NT2/D1 (cell line): ENCODE measurements around the gene TICRR.

Experiments
- SUZ12 ChIP-seq: IDR thresholded peaks from 2 replicates; pipeline ENCODE4 v1.6.1; 2011; ENCODE audit not compliant: insufficient read length, insufficient read depth; ENCODE audit errors: extremely low read depth
- YY1 ChIP-seq: IDR thresholded peaks from 2 replicates; pipeline ENCODE4 v1.6.1; 2011; ENCODE audit not compliant: insufficient read length, insufficient read depth
- ZNF274 ChIP-seq: IDR thresholded peaks from 2 replicates; pipeline ENCODE4 v1.6.1; 2011; ENCODE audit warnings: mild to moderate bottlenecking, low read depth, low read length

DNA sequence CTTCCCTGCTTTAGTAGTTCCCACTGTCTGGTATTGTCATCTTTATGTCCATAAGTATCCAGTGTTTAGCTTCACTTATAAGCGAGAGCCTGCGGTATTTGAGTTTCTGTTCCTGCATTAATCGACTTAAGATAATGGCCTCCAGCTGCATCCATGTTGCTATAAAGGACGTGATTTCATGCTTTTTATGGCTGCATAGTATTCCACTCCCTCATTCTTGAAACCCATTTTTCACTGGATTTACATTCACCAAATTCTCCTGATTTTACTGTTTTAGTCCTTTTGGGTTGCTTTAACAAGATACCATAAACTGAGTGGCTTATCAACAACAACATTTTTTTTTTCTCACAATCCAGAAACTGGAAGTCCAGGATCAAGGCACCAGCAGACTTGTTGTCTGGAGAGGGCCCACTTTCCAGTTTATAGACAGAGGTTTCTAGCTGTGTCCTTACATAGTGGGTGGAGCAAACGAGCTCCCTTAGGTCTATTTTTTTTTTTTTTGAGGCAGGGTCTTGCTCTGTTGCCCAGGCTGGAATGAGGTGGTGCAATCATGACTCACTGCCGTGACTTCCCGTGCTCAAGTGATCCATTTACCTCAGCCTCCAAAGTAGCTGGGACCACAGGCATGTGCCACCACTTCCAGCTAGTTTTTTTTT lies 6.1 kb upstream of the TICRR start:
- TF ChIP-seq YY1 (no peak), SUZ12 (no peak), ZNF274 (no peak)
